Neural cell (in vitro differentiated cells): ENCODE data around the gene MACF1.

Experiments
- EZH2 ChIP-seq: fragments of 200-600, 300-800 bp; shearing (Covaris generic), sonication (generic); IDR thresholded peaks from 2 replicates; pipeline ENCODE4 v1.6.1; 2014; ENCODE audit warnings: antibody characterized with exemption, low read length, borderline replicate concordance, mild to moderate bottlenecking; ENCODE audit not compliant: insufficient read depth, poor library complexity, severe bottlenecking
- MXI1 ChIP-seq: fragments of 450-650 bp; conservative IDR thresholded peaks from 2 replicates; pipeline ENCODE4 v1.6.1; 2014; ENCODE audit warnings: antibody characterized with exemption, mild to moderate bottlenecking; ENCODE audit not compliant: poor library complexity, severe bottlenecking
- POLR2AphosphoS5 ChIP-seq: IDR thresholded peaks from 2 replicates; pipeline ENCODE4 v1.6.1; 2012
- TAF1 ChIP-seq: IDR thresholded peaks from 2 replicates; pipeline ENCODE4 v1.6.1; 2012; ENCODE audit warnings: low read depth
- TF ChIP-seq, protein P1 (sequence below): fragments of 450-650 bp; IDR thresholded peaks from 2 replicates; pipeline ENCODE4 v1.5.1; 2014; ENCODE audit warnings: antibody characterized with exemption, mild to moderate bottlenecking, moderate library complexity; ENCODE audit not compliant: poor library complexity, severe bottlenecking

DNA sequence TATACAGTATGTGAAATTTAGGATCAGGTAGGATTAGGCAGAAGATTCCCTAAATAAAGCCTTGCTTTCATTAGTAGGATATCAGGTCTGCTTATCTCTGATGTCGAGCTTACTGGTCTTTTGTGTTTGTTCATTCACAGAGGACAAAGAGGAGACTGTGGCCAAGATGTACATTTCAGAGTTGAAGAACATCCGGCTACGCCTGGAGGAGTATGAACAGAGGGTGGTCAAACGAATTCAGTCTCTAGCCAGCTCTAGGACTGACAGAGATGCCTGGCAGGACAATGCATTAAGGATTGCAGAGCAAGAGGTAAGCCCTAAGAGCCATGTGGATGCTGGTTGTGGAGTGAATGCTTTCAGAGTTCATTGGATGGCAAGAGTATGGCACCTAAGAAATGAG, 106.2 kb downstream of the MACF1 start:
- TF ChIP-seq EZH2 (no peak), TAF1 (no peak), MXI1 (no peak), POLR2AphosphoS5 (no peak)
- TF ChIP-seq, protein P1, sequence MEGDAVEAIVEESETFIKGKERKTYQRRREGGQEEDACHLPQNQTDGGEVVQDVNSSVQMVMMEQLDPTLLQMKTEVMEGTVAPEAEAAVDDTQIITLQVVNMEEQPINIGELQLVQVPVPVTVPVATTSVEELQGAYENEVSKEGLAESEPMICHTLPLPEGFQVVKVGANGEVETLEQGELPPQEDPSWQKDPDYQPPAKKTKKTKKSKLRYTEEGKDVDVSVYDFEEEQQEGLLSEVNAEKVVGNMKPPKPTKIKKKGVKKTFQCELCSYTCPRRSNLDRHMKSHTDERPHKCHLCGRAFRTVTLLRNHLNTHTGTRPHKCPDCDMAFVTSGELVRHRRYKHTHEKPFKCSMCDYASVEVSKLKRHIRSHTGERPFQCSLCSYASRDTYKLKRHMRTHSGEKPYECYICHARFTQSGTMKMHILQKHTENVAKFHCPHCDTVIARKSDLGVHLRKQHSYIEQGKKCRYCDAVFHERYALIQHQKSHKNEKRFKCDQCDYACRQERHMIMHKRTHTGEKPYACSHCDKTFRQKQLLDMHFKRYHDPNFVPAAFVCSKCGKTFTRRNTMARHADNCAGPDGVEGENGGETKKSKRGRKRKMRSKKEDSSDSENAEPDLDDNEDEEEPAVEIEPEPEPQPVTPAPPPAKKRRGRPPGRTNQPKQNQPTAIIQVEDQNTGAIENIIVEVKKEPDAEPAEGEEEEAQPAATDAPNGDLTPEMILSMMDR = no peak
